ENCODE data around the gene PRKG1.

GRCh38 chr10:51808187-51808586, 733.9 kb downstream of the PRKG1 start:
- no peak for TF ChIP-seq CTCF (conservative IDR thresholded peaks at IDR 0.05; ENCODE audit: low read depth, low read length)
- TF ChIP-seq EZH2 (IDR thresholded peaks at IDR 0.05; ENCODE audit: low read length, unreplicated experiment): no peak
